Central memory CD8-positive, alpha-beta T cell (primary cell): Measurements from ENCODE around the gene UBE2QL1.

Experiments used
- ATAC-seq: fragments of 150-1000 bp; cut with Tn5 transposase; replicated peaks from 2 replicates; pipeline ENCODE4 v1.10.0; 2022; ENCODE audit warnings: mild to moderate bottlenecking, moderate FRiP score, moderate number of reproducible peaks; ENCODE audit not compliant: poor library complexity, severe bottlenecking; ENCODE audit errors: extremely low read depth
- DNase-seq, 2 donors: peaks; one replicate each; pipeline ENCODE4 v3.0.0; 2021; ENCODE audit warnings: low spot score in 2 of 2
- H3K27ac Mint-ChIP-seq: one replicate; pipeline ENCODE4 v1.8.0; 2022; ENCODE audit warnings: low read depth, mild to moderate bottlenecking, moderate library complexity, mixed read lengths
- H3K27me3 Mint-ChIP-seq: one replicate; pipeline ENCODE4 v1.8.0; 2022; ENCODE audit warnings: mixed read lengths
- H3K36me3 Mint-ChIP-seq: one replicate; pipeline ENCODE4 v1.8.0; 2022; ENCODE audit warnings: mild to moderate bottlenecking, moderate library complexity, mixed read lengths; ENCODE audit not compliant: insufficient read depth
- H3K4me1 Mint-ChIP-seq: one replicate; pipeline ENCODE4 v1.8.0; 2022; ENCODE audit warnings: mixed read lengths
- H3K4me3 Mint-ChIP-seq: one replicate; pipeline ENCODE4 v1.8.0; 2022; ENCODE audit warnings: mild to moderate bottlenecking, moderate library complexity, mixed read lengths
- H3K9me3 Mint-ChIP-seq: one replicate; pipeline ENCODE4 v1.8.0; 2022; ENCODE audit warnings: mixed read lengths

Gene UBE2QL1

GRCh38 chr5:6465831-6466790, 17.5 kb downstream of the UBE2QL1 start:
- H3K4me3 Mint-ChIP-seq = no peak overlapping the region
- ATAC-seq (no peak), DNase-seq (no peak)
- no peaks in the 10 kb centered on the region for H3K9me3 Mint-ChIP-seq
- no peaks in the 10 kb centered on the region for H3K4me1 Mint-ChIP-seq
- H3K27me3 Mint-ChIP-seq = peaks cover 45% of the 10 kb centered on the region
- no peak overlapping the region for H3K27ac Mint-ChIP-seq
- no peaks in the 10 kb centered on the region for H3K36me3 Mint-ChIP-seq

GRCh38 chr5:6466975-6467567, 18.4 kb downstream of the UBE2QL1 start:
- Mint-ChIP-seq H3K4me3 (no peak overlapping the region), H3K36me3 (no peaks in the 10 kb centered on the region), H3K9me3 (no peaks in the 10 kb centered on the region), H3K27ac (no peak overlapping the region), H3K27me3 (peaks cover 41% of the 10 kb centered on the region), H3K4me1 (no peaks in the 10 kb centered on the region)
- ATAC-seq (no peak), DNase-seq (no peak)

GRCh38 chr5:6467591-6467990, 18.9 kb downstream of the UBE2QL1 start:
- no peaks in the 10 kb centered on the region for H3K36me3 Mint-ChIP-seq
- H3K9me3 Mint-ChIP-seq = no peaks in the 10 kb centered on the region
- H3K4me3 Mint-ChIP-seq = no peak overlapping the region
- no peak for DNase-seq
- peaks cover 46% of the 10 kb centered on the region for H3K27me3 Mint-ChIP-seq
- no peak overlapping the region for H3K27ac Mint-ChIP-seq
- no peaks in the 10 kb centered on the region for H3K4me1 Mint-ChIP-seq
- ATAC-seq = no peak

- Mint-ChIP-seq H3K4me1 (no peaks in the 10 kb centered on the region), H3K36me3 (no peaks in the 10 kb centered on the region), H3K27ac (no peak overlapping the region), H3K27me3 (peaks cover 51% of the 10 kb centered on the region), H3K4me3 (no peak overlapping the region), H3K9me3 (no peaks in the 10 kb centered on the region)
- ATAC-seq = no peak
- no peak for DNase-seq
Observed at GRCh38 chr5:6468104-6468503, 19.4 kb downstream of the UBE2QL1 start.

- Mint-ChIP-seq H3K27me3 (peaks cover 58% of the 10 kb centered on the region), H3K4me3 (no peak overlapping the region), H3K9me3 (no peaks in the 10 kb centered on the region), H3K4me1 (no peaks in the 10 kb centered on the region), H3K27ac (no peak overlapping the region), H3K36me3 (no peaks in the 10 kb centered on the region)
- ATAC-seq (no peak), DNase-seq (no peak)
Observed at GRCh38 chr5:6468870-6469269, 20.2 kb downstream of the UBE2QL1 start.

GRCh38 chr5:6469836-6470235, 21.2 kb downstream of the UBE2QL1 start:
- Mint-ChIP-seq H3K4me3 (no peak overlapping the region), H3K4me1 (no peaks in the 10 kb centered on the region), H3K27ac (no peak overlapping the region), H3K36me3 (no peaks in the 10 kb centered on the region), H3K9me3 (no peaks in the 10 kb centered on the region), H3K27me3 (peaks cover 67% of the 10 kb centered on the region)
- ATAC-seq (no peak), DNase-seq (no peak)

- H3K9me3 Mint-ChIP-seq = no peaks in the 10 kb centered on the region
- no peaks in the 10 kb centered on the region for H3K36me3 Mint-ChIP-seq
- no peak for DNase-seq
- peaks cover 71% of the 10 kb centered on the region for H3K27me3 Mint-ChIP-seq
- H3K4me3 Mint-ChIP-seq = no peak overlapping the region
- H3K4me1 Mint-ChIP-seq = no peaks in the 10 kb centered on the region
- H3K27ac Mint-ChIP-seq = no peak overlapping the region
- ATAC-seq = no peak
Observed at GRCh38 chr5:6470672-6471071, 22.0 kb downstream of the UBE2QL1 start.

- Mint-ChIP-seq H3K4me1 (no peaks in the 10 kb centered on the region), H3K36me3 (no peaks in the 10 kb centered on the region), H3K9me3 (no peaks in the 10 kb centered on the region), H3K27ac (no peak overlapping the region), H3K4me3 (no peak overlapping the region), H3K27me3 (peaks cover 71% of the 10 kb centered on the region)
- ATAC-seq (no peak), DNase-seq (no peak)
Observed at GRCh38 chr5:6471252-6471651, 22.6 kb downstream of the UBE2QL1 start.

- Mint-ChIP-seq H3K9me3 (no peaks in the 10 kb centered on the region), H3K27me3 (peaks cover 65% of the 10 kb centered on the region), H3K36me3 (no peaks in the 10 kb centered on the region), H3K27ac (no peak overlapping the region), H3K4me1 (no peaks in the 10 kb centered on the region), H3K4me3 (no peak overlapping the region)
- ATAC-seq = no peak
- DNase-seq = no peak
Observed at GRCh38 chr5:6472792-6473191, 24.1 kb downstream of the UBE2QL1 start.

- Mint-ChIP-seq H3K4me3 (no peak overlapping the region), H3K4me1 (no peaks in the 10 kb centered on the region), H3K9me3 (no peaks in the 10 kb centered on the region), H3K27ac (no peak overlapping the region), H3K36me3 (no peaks in the 10 kb centered on the region), H3K27me3 (peaks cover 61% of the 10 kb centered on the region)
- ATAC-seq (no peak), DNase-seq (no peak)
Observed at GRCh38 chr5:6473284-6473683, 24.6 kb downstream of the UBE2QL1 start.

- no peaks in the 10 kb centered on the region for H3K36me3 Mint-ChIP-seq
- H3K27ac Mint-ChIP-seq = no peak overlapping the region
- ATAC-seq (no peak), DNase-seq (no peak)
- H3K4me3 Mint-ChIP-seq = no peak overlapping the region
- no peaks in the 10 kb centered on the region for H3K4me1 Mint-ChIP-seq
- no peaks in the 10 kb centered on the region for H3K9me3 Mint-ChIP-seq
- H3K27me3 Mint-ChIP-seq = peaks cover 57% of the 10 kb centered on the region
Observed at GRCh38 chr5:6475626-6476312, 27.1 kb downstream of the UBE2QL1 start.

GRCh38 chr5:6476313-6476661, 27.6 kb downstream of the UBE2QL1 start:
- Mint-ChIP-seq H3K27me3 (peaks cover 55% of the 10 kb centered on the region), H3K4me1 (no peaks in the 10 kb centered on the region), H3K27ac (no peak overlapping the region), H3K9me3 (no peaks in the 10 kb centered on the region), H3K36me3 (no peaks in the 10 kb centered on the region), H3K4me3 (no peak overlapping the region)
- no peak for DNase-seq
- ATAC-seq = no peak

GRCh38 chr5:6478793-6479192, 30.1 kb downstream of the UBE2QL1 start:
- no peak overlapping the region for H3K27ac Mint-ChIP-seq
- H3K9me3 Mint-ChIP-seq = no peaks in the 10 kb centered on the region
- no peaks in the 10 kb centered on the region for H3K4me1 Mint-ChIP-seq
- DNase-seq (no peak), ATAC-seq (no peak)
- no peak overlapping the region for H3K4me3 Mint-ChIP-seq
- H3K27me3 Mint-ChIP-seq = peaks cover 42% of the 10 kb centered on the region
- H3K36me3 Mint-ChIP-seq = no peaks in the 10 kb centered on the region
